Measurements from ENCODE around the gene ANKRD24.

GRCh38 chr19:4171676-4172075 lies 10.8 kb upstream of the ANKRD24 start:
- no peak for TF ChIP-seq POLR2AphosphoS5 (IDR thresholded peaks at IDR 0.05; ENCODE audit: low read depth)
- TF ChIP-seq REST (IDR thresholded peaks at IDR 0.05; ENCODE audit: insufficient replicate concordance, low read depth), result no peak
- TF ChIP-seq CTCF (IDR thresholded peaks at IDR 0.05; ENCODE audit: insufficient read depth, low read length), result no peak

Measured in HL-60 (cell line).